Cortex of kidney (tissue), 1 donor: ENCODE data around the gene KIR3DL3.
"Not testable (repeated sequence)": the region's sequence is repeated elsewhere in the genome, so short reads cannot be mapped to it uniquely, and the experiment has no call there.

ENCODE experiments used
- DNase-seq: peaks from one replicate; lab custom pipeline; 2025; lab: John Stamatoyannopoulos, UW

The KIR3DL3 gene

GRCh38 chr19:54782916-54783315 is 58.7 kb downstream of the KIR3DL3 start:
- not testable (repeated sequence) for DNase-seq
